ENCODE measurements around the gene TIPRL. TPM values are rescaled to one million over a fixed set of nuclear protein-coding genes. Genes with fewer than 3 reads are reported as not detected.

Gene TIPRL
- 19.2 and 24.7 TPM in 2 replicates for total RNA-seq

GRCh38 chr1:168178638-168179437 lies at the start of gene TIPRL:
TIPRL (plus strand) TSS chr1:168178962; CDS start chr1:168179078, 116 bp downstream.

GRCh38 chr1:168136709-168137514 lies 41.9 kb upstream of the TIPRL start, which contains the start of gene GPR161:
GPR161 (minus strand) TSS chr1:168136930; CDS start chr1:168104850, 32,080 bp downstream.

GRCh38 chr1:168225476-168226190 lies 46.9 kb downstream of the TIPRL start, which contains the start of gene SFT2D2:
SFT2D2 (plus strand) TSS chr1:168226004; CDS start chr1:168226080, 76 bp downstream.

Other genes with a start within 250 kb of the TIPRL start
- 25.1 and 30.3 TPM in 2 replicates for gene DCAF6, start 242.3 kb upstream of the TIPRL start, total RNA-seq
- 33.6 and 46.0 TPM in 2 replicates for gene MPC2, start 241.9 kb upstream of the TIPRL start, total RNA-seq
- gene GPR161, start 42.0 kb upstream of the TIPRL start, total RNA-seq = 8.5 and 11.8 TPM in 2 replicates
- 27.9 and 34.3 TPM in 2 replicates for gene SFT2D2, start 47.0 kb downstream of the TIPRL start, total RNA-seq
- gene TBX19, start 101.9 kb downstream of the TIPRL start, total RNA-seq = 0.09 and 0.42 TPM in 2 replicates

Data from airway epithelial cell (primary cell).